ENCODE results near the gene ULK2.

The ULK2 gene

GRCh38 chr17:19909139-19909538 lies 41.4 kb upstream of the ULK2 start:
- H3K36me3 ChIP-seq (ENCODE audit: low read length): peaks cover 19% of the 10 kb centered on the region

GRCh38 chr17:19905502-19905901 lies 37.8 kb upstream of the ULK2 start:
- Histone ChIP-seq H3K9me3 (ENCODE audit: insufficient read depth, low read length) (no peaks in the 10 kb centered on the region), H3K4me2 (ENCODE audit: low read depth, low read length, poor library complexity, severe bottlenecking) (no peak overlapping the region), H3K79me2 (ENCODE audit: insufficient read depth, low read length) (no peaks in the 10 kb centered on the region), H3F3A (ENCODE audit: insufficient read depth) (no peaks in the 10 kb centered on the region), H3K4me3 (ENCODE audit: insufficient read depth, low read length, poor library complexity, severe bottlenecking) (no peak overlapping the region), H3K27me3 (ENCODE audit: low read length) (no peaks in the 10 kb centered on the region), H3K9me2 (replicated peaks; ENCODE audit: insufficient read depth, low read length) (no peaks in the 10 kb centered on the region), H2AFZ (ENCODE audit: low read depth, low read length, severe bottlenecking) (no peak overlapping the region), H3K9ac (ENCODE audit: low read length) (no peak overlapping the region), H4K20me1 (ENCODE audit: low read depth, low read length) (no peaks in the 10 kb centered on the region), H3K27ac (ENCODE audit: low read depth, low read length) (no peak overlapping the region), H3K36me3 (ENCODE audit: low read length) (peaks cover 19% of the 10 kb centered on the region)
- TF ChIP-seq EZH2phosphoT487 (conservative IDR thresholded peaks at IDR 0.05; ENCODE audit: low read length) (no peak), CTCF (IDR thresholded peaks at IDR 0.05; ENCODE audit: insufficient read depth, low read length, poor library complexity, severe bottlenecking) (no peak)

More at GRCh38 chr17:19909139-19909538, 41.4 kb upstream of the ULK2 start:
- no peak overlapping the region for H3K4me2 ChIP-seq (ENCODE audit: low read depth, low read length, poor library complexity, severe bottlenecking)
- no peak overlapping the region for H2AFZ ChIP-seq (ENCODE audit: low read depth, low read length, severe bottlenecking)
- no peak overlapping the region for H3K9ac ChIP-seq (ENCODE audit: low read length)
- H3K9me2 ChIP-seq (replicated peaks; ENCODE audit: insufficient read depth, low read length): no peaks in the 10 kb centered on the region
- H4K20me1 ChIP-seq (ENCODE audit: low read depth, low read length): no peaks in the 10 kb centered on the region
- no peaks in the 10 kb centered on the region for H3K27me3 ChIP-seq (ENCODE audit: low read length)
- H3K27ac ChIP-seq (ENCODE audit: low read depth, low read length): no peak overlapping the region
- no peaks in the 10 kb centered on the region for H3K79me2 ChIP-seq (ENCODE audit: insufficient read depth, low read length)
- no peak overlapping the region for H3K4me3 ChIP-seq (ENCODE audit: insufficient read depth, low read length, poor library complexity, severe bottlenecking)
- H3K9me3 ChIP-seq (ENCODE audit: insufficient read depth, low read length): no peaks in the 10 kb centered on the region
- TF ChIP-seq EZH2phosphoT487 (conservative IDR thresholded peaks at IDR 0.05; ENCODE audit: low read length): no peak
- TF ChIP-seq CTCF (IDR thresholded peaks at IDR 0.05; ENCODE audit: insufficient read depth, low read length, poor library complexity, severe bottlenecking): no peak
- no peaks in the 10 kb centered on the region for H3F3A ChIP-seq (ENCODE audit: insufficient read depth)

GRCh38 chr17:19904924-19905323 lies 37.2 kb upstream of the ULK2 start:
- H3K27me3 ChIP-seq (ENCODE audit: low read length): no peaks in the 10 kb centered on the region
- peaks cover 19% of the 10 kb centered on the region for H3K36me3 ChIP-seq (ENCODE audit: low read length)
- no peak overlapping the region for H2AFZ ChIP-seq (ENCODE audit: low read depth, low read length, severe bottlenecking)
- no peak for TF ChIP-seq EZH2phosphoT487 (conservative IDR thresholded peaks at IDR 0.05; ENCODE audit: low read length)
- no peak for TF ChIP-seq CTCF (IDR thresholded peaks at IDR 0.05; ENCODE audit: insufficient read depth, low read length, poor library complexity, severe bottlenecking)
- no peaks in the 10 kb centered on the region for H3K9me2 ChIP-seq (replicated peaks; ENCODE audit: insufficient read depth, low read length)
- no peak overlapping the region for H3K9ac ChIP-seq (ENCODE audit: low read length)
- no peak overlapping the region for H3K27ac ChIP-seq (ENCODE audit: low read depth, low read length)
- H3F3A ChIP-seq (ENCODE audit: insufficient read depth): no peaks in the 10 kb centered on the region
- H4K20me1 ChIP-seq (ENCODE audit: low read depth, low read length): no peaks in the 10 kb centered on the region
- H3K4me2 ChIP-seq (ENCODE audit: low read depth, low read length, poor library complexity, severe bottlenecking): no peak overlapping the region
- H3K79me2 ChIP-seq (ENCODE audit: insufficient read depth, low read length): no peaks in the 10 kb centered on the region
- no peaks in the 10 kb centered on the region for H3K9me3 ChIP-seq (ENCODE audit: insufficient read depth, low read length)
- H3K4me3 ChIP-seq (ENCODE audit: insufficient read depth, low read length, poor library complexity, severe bottlenecking): no peak overlapping the region

All from SU-DHL-6 (cell line).